ENCODE results near the gene MCL1.
A peak's percentile ranks its signal among the peaks of the same experiment; 100 is the strongest.
"Not testable (repeated sequence)": the region's sequence is repeated elsewhere in the genome, so short reads cannot be mapped to it uniquely, and the experiment has no call there.

MCL1 gene

GRCh38 chr1:150579110-150579944, at the start of gene MCL1:
TSS of gene MCL1 (minus strand) at chr1:150579610. CDS start at chr1:150579530, 80 bp downstream.
- Mint-ChIP-seq H3K9me3 (no peaks in the 10 kb centered on the region), H3K27me3 (no peaks in the 10 kb centered on the region), H3K4me1 (peaks cover 14 to 32% of the 10 kb centered on the region in 2 donors), H3K36me3 (peaks cover 47 to 55% of the 10 kb centered on the region in 2 donors), H3K27ac (peak within 1 kb of the TSS; percentile 98), H3K4me3 (peak within 1 kb of the TSS; percentile 90 to 95)
- ATAC-seq (replicated peaks) (peak; percentile 89 to 91), DNase-seq (peak; percentile 90)

- Mint-ChIP-seq H3K27ac (no peak overlapping the region), H3K9me3 (no peaks in the 10 kb centered on the region), H3K4me3 (no peak overlapping the region), H3K4me1 (peaks cover 24 to 51% of the 10 kb centered on the region in 2 donors), H3K36me3 (peaks cover 12 to 43% of the 10 kb centered on the region in 2 donors), H3K27me3 (no peaks in the 10 kb centered on the region)
- ATAC-seq (replicated peaks), result no peak
- DNase-seq, result no peak
Measured at GRCh38 chr1:150628766-150629114, 49.3 kb upstream of the MCL1 start.

GRCh38 chr1:150627826-150628410, 48.5 kb upstream of the MCL1 start:
- Mint-ChIP-seq H3K27me3 (no peaks in the 10 kb centered on the region), H3K9me3 (no peaks in the 10 kb centered on the region), H3K4me1 (peaks cover 28 to 59% of the 10 kb centered on the region in 2 donors), H3K4me3 (no peak overlapping the region), H3K36me3 (peaks cover 17 to 49% of the 10 kb centered on the region in 2 donors), H3K27ac (no peak overlapping the region)
- DNase-seq (no peak), ATAC-seq (replicated peaks) (no peak)

- H3K4me3 Mint-ChIP-seq, result no peak overlapping the region
- peaks cover 22 to 54% of the 10 kb centered on the region in 2 donors for H3K36me3 Mint-ChIP-seq
- peaks cover 36 to 67% of the 10 kb centered on the region in 2 donors for H3K4me1 Mint-ChIP-seq
- H3K27me3 Mint-ChIP-seq, result no peaks in the 10 kb centered on the region
- no peak for DNase-seq
- peak overlapping the region; percentile 52 for H3K27ac Mint-ChIP-seq
- ATAC-seq (replicated peaks), result no peak
- no peaks in the 10 kb centered on the region for H3K9me3 Mint-ChIP-seq
Measured at GRCh38 chr1:150626150-150626549, 46.7 kb upstream of the MCL1 start.

GRCh38 chr1:150624546-150624945, 45.1 kb upstream of the MCL1 start:
- not testable (repeated sequence) for DNase-seq; H3K4me3 Mint-ChIP-seq; H3K27me3 Mint-ChIP-seq; ATAC-seq (replicated peaks); H3K9me3 Mint-ChIP-seq
- H3K27ac Mint-ChIP-seq, result peak overlapping the region; percentile 31
- peaks cover 30 to 66% of the 10 kb centered on the region in 2 donors for H3K36me3 Mint-ChIP-seq
- H3K4me1 Mint-ChIP-seq, result peaks cover 40 to 81% of the 10 kb centered on the region in 2 donors

GRCh38 chr1:150624134-150624533, 44.7 kb upstream of the MCL1 start:
- not testable (repeated sequence) for ATAC-seq (replicated peaks); H3K9me3 Mint-ChIP-seq; DNase-seq; H3K4me3 Mint-ChIP-seq; H3K27me3 Mint-ChIP-seq
- Mint-ChIP-seq H3K4me1 (peaks cover 44 to 85% of the 10 kb centered on the region in 2 donors), H3K36me3 (peaks cover 34 to 70% of the 10 kb centered on the region in 2 donors), H3K27ac (peak overlapping the region; percentile 47)

GRCh38 chr1:150622303-150622975, 43.0 kb upstream of the MCL1 start:
- Mint-ChIP-seq H3K9me3 (no peaks in the 10 kb centered on the region), H3K27ac (peak overlapping the region; percentile 88), H3K4me3 (peak overlapping the region; percentile 59 to 66), H3K27me3 (no peaks in the 10 kb centered on the region), H3K36me3 (peaks cover 36 to 64% of the 10 kb centered on the region in 2 donors), H3K4me1 (peaks cover 38 to 75% of the 10 kb centered on the region in 2 donors)
- DNase-seq (no peak), ATAC-seq (replicated peaks) (no peak)

- peak overlapping the region; percentile 88 for H3K27ac Mint-ChIP-seq
- H3K27me3 Mint-ChIP-seq, result no peaks in the 10 kb centered on the region
- peak overlapping the region; percentile 59 to 66 for H3K4me3 Mint-ChIP-seq
- no peaks in the 10 kb centered on the region for H3K9me3 Mint-ChIP-seq
- ATAC-seq (replicated peaks) (peak; percentile 48 to 61), DNase-seq (no peak)
- H3K36me3 Mint-ChIP-seq, result peaks cover 39 to 64% of the 10 kb centered on the region in 2 donors
- peaks cover 42 to 76% of the 10 kb centered on the region in 2 donors for H3K4me1 Mint-ChIP-seq
Measured at GRCh38 chr1:150621497-150622302, 42.3 kb upstream of the MCL1 start.

- ATAC-seq (replicated peaks) (no peak), DNase-seq (no peak)
- Mint-ChIP-seq H3K4me1 (peaks cover 45 to 79% of the 10 kb centered on the region in 2 donors), H3K27ac (peak overlapping the region; percentile 65), H3K4me3 (no peak overlapping the region), H3K27me3 (no peaks in the 10 kb centered on the region), H3K9me3 (no peaks in the 10 kb centered on the region), H3K36me3 (peaks cover 44 to 67% of the 10 kb centered on the region in 2 donors)
Measured at GRCh38 chr1:150620919-150621318, 41.5 kb upstream of the MCL1 start.

- Mint-ChIP-seq H3K4me1 (peaks cover 48 to 79% of the 10 kb centered on the region in 2 donors), H3K27ac (peak overlapping the region; percentile 53), H3K9me3 (no peaks in the 10 kb centered on the region), H3K36me3 (peaks cover 51 to 68% of the 10 kb centered on the region in 2 donors), H3K27me3 (no peaks in the 10 kb centered on the region), H3K4me3 (no peak overlapping the region)
- peak; percentile 31 to 42 for ATAC-seq (replicated peaks)
- DNase-seq, result no peak
Measured at GRCh38 chr1:150619576-150620509, 40.4 kb upstream of the MCL1 start.

GRCh38 chr1:150615346-150616201, 36.2 kb upstream of the MCL1 start:
- Mint-ChIP-seq H3K36me3 (peaks cover 31 to 55% of the 10 kb centered on the region in 2 donors), H3K27ac (peak overlapping the region; percentile 73), H3K9me3 (no peaks in the 10 kb centered on the region), H3K4me1 (peaks cover 48 to 74% of the 10 kb centered on the region in 2 donors), H3K27me3 (no peaks in the 10 kb centered on the region), H3K4me3 (peak overlapping the region in 1 of 2 donors; percentile 40)
- ATAC-seq (replicated peaks), result no peak
- DNase-seq, result no peak

All from stimulated activated naive B cell treated with anti-CD40 and anti-IgM and Interleukin-4, amounts not matched to agents 10 μg/mL and 1 μg/mL and 100 μg/mL, for 72 hours (primary cell).